Stimulated activated CD4-positive, alpha-beta T cell treated with anti-CD3 and anti-CD28 coated beads, Interleukin-15, amount 100 ng/mL, for 24 hours (primary cell): ENCODE data around the gene RNASE4.

Source experiments
- DNase-seq: peaks from one replicate; pipeline ENCODE4 v3.0.0-alpha.2; 2020

Gene RNASE4

GRCh38 chr14:20676072-20676471 is 8.3 kb upstream of the RNASE4 start:
- DNase-seq: no peak

DNA sequence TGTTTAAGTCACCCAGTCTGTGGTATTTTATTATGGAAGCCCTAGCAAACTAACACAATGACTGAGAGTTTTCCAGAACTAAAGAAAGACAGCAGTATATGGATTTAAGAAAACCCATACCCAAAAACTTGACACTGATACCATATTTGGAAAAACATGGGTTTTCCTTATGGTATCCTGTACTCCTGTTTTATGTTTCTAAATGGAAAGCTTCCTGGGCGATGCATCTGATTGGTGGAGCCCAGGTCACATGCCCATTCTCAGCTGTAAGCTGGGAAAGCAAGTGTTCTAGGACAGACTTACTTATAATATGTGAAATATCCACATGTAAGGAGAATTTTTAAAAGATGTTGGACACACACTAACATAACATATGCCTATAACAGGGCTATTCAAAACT is 4.5 kb upstream of the RNASE4 start:
- DNase-seq: no peak

GRCh38 chr14:20680363-20680762 is 4.0 kb upstream of the RNASE4 start:
- DNase-seq: no peak

DNA sequence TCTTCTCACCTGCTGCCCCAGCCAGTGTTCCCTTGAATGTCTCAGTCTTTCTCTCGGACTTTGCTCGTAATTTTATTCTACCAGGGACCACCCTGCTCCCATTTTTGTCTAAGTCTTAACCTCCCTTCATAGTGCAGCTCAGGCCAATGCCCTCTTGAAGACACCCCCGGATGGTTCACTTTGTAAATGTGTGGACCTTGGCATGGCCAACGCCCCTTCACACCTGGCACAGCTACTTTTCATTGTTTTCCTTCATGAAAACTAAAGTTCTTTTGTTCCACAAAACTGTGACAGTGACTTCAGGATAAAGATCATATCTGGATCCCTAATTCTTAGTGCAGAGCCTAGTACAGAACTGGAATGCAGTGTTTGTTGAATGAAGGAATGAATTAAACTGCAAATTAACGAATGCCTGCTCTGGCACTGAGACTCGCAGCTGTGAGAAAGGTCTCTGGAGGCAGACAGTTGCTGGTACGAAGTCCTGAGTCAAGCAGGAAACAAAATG is 3.5 kb upstream of the RNASE4 start:
- no peak for DNase-seq

GRCh38 chr14:20681348-20682126 is 2.8 kb upstream of the RNASE4 start:
- DNase-seq: peak; percentile 90

- DNase-seq: no peak
Observed at GRCh38 chr14:20682127-20682434, 2.3 kb upstream of the RNASE4 start.

DNA sequence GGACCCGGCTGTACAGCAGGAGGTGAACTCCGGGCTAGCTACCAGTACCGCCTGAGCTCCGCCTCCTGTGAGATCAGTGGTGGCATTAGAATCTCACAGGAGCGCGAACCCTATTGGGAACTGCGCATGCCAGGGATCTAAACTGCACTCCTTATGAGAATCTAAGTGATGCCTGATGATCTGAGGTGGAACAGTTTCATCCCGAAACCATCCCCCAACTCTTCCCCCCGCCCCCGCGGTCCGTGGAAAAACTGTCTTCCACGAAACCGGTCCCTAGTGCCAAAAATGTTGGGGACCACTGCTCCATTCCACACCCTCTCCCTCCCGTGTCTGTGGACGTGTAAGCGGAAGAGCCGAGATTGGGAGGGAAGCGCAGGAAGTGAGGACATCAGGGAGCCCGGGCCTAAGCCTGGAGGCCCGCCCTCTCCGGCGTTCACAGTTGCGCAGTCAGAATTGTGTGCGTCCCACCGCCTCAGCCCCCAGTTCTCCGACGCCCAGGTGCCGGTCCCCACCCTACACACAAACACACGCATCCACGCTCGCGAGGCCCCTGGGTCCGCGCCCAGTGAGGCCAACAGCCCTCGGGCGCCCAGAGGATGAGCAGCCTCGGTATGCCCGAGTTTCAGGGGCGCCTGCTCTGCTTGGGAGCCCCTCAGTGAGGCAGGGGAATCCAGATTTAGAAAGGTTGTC is 1.8 kb upstream of the RNASE4 start:
- peak; percentile 88 for DNase-seq

- peak; percentile 89 for DNase-seq
Observed at GRCh38 chr14:20683125-20683890, 1.1 kb upstream of the RNASE4 start.

DNA sequence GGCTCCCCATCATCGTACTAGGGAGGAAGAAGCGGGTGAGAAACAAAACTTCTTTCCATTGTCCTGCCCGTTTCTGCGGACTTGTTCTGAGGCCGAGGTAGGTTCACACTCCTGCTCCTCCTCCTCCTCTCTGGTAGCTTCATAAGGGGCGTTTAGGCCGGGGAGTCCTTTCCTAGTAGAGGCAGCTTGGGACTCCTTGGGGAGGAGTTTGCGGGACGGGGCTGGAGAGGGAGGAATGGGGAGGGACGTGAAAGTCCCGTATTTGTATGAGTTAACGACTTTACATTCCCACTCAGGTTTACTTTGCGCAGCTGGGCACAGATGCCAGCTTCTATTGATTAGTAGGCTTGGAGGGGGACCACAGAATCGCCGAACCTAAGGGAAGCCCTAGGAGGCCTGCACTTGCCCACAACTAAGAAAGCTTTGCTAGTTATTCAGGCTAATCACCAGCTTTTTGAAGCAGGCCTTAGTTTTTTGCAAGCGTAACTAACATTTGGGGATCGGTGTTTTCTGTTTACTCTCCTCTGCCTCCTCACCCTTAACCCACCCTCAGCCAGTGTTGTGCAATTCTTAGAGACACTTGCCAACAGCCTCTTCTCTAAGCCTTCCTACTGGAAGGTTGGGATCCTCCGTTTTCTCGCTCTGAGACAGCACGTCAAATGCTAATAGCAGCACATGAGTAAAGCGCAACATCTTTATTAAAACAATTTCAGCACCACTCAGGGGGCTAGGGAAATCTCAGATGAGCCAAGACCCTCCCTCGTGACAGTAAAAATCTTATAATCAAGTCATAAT is 499 bp downstream of the RNASE4 start:
- DNase-seq: no peak

GRCh38 chr14:20686386-20687143 is 2.2 kb downstream of the RNASE4 start:
- DNase-seq: no peak

- no peak for DNase-seq
Observed at GRCh38 chr14:20687362-20688166, 3.2 kb downstream of the RNASE4 start.

DNA sequence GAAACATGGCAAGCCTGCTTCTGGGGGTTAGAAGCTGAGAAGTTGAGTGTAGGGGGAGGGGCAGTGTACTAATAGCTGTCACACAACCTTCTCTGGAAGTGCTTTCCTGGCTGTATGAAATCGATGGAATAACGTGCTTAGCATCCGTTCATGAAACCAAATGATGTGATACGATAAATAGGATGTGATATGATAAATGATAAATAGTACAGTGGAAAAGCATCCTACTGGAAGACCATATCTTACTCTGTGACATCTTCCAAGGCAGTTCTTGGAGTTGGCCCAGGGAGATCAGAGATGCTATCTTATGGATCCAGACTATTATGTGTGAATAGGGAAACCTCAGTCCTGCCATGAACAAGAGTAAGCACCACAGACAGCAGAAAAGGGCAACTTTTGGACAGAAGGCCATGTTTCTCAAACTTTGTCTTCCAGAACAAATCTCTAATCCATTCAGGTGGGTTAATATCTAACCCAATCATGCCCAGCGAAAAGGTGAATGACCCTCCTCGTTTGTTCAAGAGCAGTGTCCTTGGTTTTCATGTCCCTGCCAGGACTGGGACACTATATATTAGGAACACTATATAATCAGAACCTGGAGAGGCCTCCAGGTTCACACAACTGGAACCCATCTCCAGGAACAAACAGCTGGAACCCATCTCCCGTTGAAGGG is 3.9 kb downstream of the RNASE4 start, which contains the start of gene ANG:
TSS of gene ANG (plus strand) at position 598 of the 673 bp plus-strand sequence. CDS start 4,801 bp downstream, outside the sequence.
- no peak for DNase-seq

GRCh38 chr14:20690848-20691640 is 6.7 kb downstream of the RNASE4 start:
- peak; percentile 36 for DNase-seq

GRCh38 chr14:20692116-20692751 is 7.9 kb downstream of the RNASE4 start:
- no peak for DNase-seq

GRCh38 chr14:20696764-20697163 is 12.4 kb downstream of the RNASE4 start:
- DNase-seq: no peak

GRCh38 chr14:20697273-20698017 is 13.1 kb downstream of the RNASE4 start:
- DNase-seq: peak; percentile 70

- DNase-seq: no peak
Observed at GRCh38 chr14:20698018-20698329, 13.6 kb downstream of the RNASE4 start.

- DNase-seq: no peak
Observed at GRCh38 chr14:20698934-20699333, 14.6 kb downstream of the RNASE4 start.
